DMS 273 (cell line): ENCODE results near the gene INSM1.

ENCODE experiments used
- DNase-seq: peaks from one replicate; lab custom pipeline; 2025; ENCODE audit not compliant: unreplicated experiment; lab: John Stamatoyannopoulos, UW

Gene INSM1

DNA sequence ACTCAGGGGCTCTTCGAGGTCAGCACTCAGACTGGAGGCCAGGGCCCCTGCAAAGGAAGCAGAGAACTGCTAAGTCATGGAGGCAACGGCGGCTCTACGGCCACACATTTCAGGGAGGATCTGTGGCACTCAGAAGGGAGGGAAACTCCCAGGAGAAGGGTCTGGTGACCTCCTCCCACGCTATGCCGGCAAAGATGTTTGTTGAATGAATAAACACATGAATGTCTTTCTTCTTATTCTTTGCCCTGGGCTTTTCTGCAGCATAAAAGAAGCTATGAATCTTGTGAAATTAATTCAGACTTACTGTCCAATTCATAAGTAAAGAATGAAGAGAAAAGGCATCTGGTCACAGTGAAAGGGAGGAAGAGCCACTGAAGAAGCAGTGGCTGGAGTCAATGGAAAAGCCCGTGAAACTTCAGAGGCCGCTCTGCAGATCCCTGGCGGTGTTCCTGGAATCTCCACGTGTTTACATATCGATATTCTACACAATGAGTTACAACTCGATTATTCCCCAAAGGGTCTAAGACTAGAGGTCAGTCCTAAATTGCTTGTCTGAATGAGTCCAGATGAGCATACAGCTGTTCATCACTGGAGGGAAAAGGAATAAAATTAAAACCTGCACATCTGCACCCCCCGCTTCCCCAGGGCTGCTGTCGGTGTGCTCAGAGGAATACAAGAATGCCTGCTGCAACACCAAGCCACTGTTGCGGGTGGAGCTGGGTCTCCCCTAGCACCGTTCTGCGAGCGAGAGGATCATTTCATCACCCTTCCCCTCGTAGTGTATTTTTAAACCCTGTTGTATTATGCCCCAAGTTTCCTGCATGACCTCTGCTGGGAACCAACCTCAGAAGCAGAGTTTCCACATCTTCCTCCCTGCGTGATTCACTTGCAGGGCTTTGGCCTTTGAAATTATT is 25.6 kb downstream of the INSM1 start:
- DNase-seq, result no peak

DNA sequence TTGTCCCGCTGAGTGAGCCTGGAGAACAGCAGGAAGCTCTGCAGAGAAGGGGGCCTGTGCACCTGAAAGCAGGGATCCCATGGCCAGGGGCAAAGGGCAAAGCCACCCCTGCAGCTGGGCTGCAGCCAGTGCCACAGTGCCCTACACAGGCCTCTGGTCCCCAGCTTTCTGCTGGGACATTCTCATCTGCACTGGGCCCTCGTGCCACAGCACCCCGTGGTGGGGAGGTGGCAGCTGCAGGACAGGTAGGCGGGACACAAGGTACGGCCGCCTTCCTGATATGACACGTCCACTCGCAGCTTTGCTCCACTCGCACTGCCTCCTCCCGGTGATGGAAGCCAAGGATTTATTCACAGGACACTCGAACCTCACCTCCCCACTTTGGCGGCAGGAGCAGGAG is 27.2 kb downstream of the INSM1 start:
- no peak for DNase-seq

DNA sequence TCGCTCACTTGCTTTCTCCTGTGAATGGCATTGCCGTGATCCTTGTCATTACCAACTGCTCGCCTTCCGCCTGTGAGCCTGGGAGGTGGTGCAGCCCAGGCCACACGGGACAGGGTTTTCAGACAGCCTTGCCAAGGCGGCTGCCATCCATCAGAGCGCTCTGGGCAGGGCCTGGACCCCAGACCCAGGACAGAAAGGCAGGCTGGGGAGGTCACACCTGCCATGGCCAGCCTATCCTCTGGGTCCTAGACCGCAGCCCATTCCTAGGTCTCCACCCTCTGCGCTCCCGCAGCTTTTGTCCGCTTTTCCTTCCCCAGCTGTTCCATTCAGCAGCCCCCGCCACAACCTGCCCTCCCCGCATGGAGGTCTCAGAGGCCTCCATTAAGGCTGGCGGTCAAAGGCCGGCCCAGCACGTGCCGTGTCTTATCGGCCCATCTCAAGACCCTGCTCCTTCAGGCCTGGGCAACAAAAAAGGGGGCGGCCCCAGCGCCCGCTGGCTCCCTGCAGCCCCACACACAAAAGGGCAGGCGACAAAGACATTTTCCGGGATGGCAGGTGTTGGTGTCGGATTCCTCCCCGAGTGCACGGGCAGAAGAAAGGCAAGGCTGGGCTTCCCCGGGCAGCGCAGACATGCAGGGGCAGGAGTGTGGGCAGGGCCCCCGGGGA is 28.1 kb downstream of the INSM1 start:
- no peak for DNase-seq

DNA sequence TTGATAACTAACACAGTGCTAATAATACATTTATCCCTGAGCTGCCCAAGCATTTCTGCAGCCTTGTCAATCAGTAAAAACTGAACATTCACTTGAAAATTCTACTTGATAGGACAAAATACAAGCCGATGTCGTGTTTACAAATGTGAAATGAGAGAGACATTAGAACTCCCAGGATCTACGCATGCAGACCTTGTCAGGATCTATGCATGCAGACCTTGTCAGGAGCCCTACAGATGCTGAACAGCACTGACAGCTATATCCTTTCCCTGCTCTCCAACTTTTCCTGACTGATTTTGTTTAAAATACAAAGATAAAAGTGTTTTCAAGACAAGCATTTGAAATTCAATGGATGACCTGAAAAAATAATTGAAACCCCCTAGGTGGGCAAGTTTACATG is 28.9 kb downstream of the INSM1 start:
- DNase-seq, result no peak

- no peak for DNase-seq
Measured at GRCh38 chr20:20398123-20398522, 30.2 kb downstream of the INSM1 start.

DNA sequence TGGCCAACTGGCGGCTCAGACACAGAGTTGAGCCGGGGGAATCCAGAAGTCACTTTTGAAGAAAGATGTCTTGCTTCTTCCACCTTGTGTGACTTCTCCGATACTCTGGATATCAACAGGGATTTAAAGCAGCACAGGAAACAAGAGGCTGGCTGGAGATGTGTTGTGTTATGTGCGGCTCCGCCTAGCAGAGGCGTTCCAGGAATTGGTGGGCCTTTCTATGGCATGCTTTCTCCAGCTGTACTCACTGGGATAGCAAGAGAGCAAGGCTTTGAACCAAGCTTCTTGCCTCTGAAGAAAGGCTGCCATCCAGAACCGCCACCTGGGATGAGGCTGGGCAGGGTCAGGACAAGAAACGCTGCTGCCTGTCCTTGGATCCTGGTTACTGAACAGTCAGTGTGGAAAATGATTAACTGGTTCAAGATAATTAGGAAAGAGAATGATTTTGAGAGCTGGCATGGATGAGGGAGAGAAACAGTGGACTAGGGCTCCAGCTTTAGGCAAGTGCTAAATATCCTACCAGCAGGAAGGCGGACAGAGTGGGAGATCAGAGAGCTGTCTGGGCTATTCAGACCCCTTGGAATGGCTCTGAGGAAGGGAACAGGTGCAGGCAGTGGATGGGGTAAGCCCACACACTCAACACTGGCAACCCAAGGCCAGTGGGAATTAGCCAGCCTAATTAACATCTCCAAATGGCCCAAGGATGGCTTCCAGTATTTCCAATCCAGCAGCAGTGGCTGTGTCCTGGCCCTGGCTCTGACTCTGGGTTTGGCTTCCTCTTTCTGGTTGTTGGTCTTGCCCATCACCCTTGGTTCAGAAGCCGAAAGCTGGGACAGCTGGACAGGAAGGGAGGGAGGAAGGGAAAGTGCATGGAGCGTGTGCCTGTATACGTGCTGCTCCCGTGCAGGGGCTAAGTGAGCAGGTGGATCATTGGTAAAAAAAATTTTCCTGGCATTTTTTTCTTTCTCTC is 31.9 kb downstream of the INSM1 start:
- DNase-seq, result no peak

DNA sequence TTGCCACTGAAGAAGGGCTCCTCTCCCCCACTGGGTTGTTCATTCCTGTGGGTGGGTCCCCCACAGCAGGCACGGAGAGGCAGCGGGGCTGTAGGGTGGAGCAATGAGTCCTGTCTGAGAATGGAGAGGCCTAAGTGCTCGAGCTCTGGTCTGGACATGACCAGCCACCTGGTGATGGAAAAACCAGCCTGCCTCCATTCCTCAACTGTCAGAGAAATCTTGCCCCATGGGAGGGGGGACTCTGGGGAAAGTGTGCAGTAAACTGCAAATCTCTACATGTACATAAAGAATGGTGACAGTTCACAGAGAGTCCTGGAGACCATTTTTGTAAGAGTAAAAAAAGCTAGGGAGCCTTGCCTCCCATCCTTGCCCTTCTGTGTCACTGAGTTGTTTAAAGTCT is 34.1 kb downstream of the INSM1 start:
- DNase-seq, result no peak

DNA sequence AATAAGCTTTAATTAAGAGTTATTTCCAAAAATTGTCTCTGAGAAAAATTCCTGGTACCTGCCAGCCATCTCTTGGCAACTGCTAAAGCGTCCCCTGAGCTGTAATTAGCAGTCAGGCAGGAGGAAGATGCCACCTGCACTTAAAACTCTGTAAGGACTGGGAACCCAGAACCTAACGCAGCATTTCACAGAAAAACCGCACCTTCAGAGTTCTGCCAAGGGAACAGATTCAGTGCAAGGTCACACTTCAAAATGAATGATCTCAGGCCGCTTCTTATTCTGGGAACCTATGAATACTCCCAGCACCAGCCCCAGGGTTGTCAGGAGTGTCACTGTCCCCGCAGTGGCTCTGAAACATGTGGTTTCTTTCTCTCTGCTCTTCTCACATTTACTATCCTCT is 36.7 kb downstream of the INSM1 start:
- no peak for DNase-seq

DNA sequence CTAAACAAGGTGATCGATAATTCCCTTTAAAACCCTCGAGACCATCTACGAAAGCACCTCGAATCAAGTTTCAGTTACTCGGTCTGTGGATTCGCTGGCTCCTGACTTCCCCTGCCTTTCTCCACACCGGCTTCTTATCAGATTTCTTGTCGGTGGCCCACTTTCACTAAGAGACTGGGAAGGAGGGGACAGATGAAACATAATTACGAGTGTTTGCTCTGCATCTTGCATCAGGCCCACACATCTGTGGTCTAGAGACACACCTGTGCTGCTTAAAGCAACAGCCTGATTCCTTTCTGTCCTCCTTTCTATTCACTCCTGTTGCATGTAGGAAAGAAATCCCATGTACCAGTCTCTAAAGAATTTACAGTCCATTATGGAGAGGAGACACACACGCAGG is 37.7 kb downstream of the INSM1 start:
- peak; percentile 45 for DNase-seq

GRCh38 chr20:20406306-20406705 is 38.4 kb downstream of the INSM1 start:
- peak; percentile 70 for DNase-seq

DNA sequence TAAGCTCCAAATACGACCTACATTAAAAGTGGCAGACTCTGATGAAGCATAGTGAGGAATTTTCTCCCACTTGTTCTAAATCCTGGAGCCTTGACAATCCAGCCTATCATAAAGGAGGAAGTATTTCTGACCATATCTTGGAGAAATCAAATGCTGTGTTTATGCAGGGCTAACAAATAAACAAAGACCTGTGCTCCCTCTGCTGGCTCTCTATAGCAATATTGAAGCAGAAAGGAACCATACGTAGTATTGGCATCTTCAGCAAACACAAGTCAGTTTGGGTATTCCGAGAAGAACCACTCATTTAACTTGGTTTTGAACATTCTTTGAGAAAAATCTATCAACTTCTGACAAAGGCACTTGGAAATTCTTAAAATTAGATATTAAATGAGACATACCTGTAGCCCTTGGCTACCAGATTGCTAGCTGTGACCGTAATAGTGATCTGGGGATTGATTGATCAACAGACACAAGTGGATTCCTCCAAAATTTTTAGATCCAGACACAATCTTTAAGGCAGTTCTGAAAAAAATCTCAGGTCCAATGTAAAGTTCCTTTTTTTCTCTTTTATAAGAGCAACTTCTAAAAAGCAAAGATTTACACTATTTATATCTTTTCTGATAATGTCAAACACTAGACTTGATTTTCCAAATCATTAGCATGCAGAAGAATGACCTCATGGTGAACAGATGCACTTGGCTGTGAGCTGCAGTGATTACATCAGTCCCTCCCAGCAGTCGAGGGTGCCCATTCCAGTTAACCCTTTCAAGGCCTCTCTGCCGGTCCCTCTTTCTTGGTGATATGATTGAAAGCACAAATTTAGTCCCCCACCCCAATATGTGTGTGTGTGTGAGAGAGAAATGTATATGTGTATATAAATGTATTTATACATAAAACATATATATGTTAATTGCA is 40.2 kb downstream of the INSM1 start:
- peak; percentile 93 for DNase-seq

DNA sequence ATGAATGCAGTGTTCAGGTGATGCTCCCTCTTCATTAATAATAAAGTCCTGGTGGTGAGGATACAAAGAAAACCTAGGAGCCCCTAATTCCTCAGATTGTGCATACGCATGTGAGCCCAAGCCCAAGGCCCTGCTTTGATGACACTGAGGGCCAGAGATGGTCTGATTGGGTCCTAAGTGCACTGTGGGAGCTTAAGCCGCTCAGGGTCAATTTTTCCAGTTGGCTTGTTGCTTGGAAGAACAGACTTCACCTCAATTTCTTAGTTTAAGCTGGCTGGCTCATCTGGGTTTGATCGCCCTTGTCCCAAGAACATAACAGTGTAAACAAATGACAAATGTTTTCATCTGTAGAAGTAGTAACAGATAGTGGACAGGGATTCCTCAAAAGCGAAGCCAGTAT is 41.4 kb downstream of the INSM1 start:
- peak; percentile 56 for DNase-seq

GRCh38 chr20:20410678-20411077 is 42.8 kb downstream of the INSM1 start:
- DNase-seq, result peak; percentile 95

GRCh38 chr20:20411402-20411801 is 43.5 kb downstream of the INSM1 start:
- DNase-seq, result peak; percentile 59

- peak; percentile 75 for DNase-seq
Measured at GRCh38 chr20:20411836-20412235, 43.9 kb downstream of the INSM1 start.

GRCh38 chr20:20412750-20413149 is 44.8 kb downstream of the INSM1 start:
- peak; percentile 86 for DNase-seq

DNA sequence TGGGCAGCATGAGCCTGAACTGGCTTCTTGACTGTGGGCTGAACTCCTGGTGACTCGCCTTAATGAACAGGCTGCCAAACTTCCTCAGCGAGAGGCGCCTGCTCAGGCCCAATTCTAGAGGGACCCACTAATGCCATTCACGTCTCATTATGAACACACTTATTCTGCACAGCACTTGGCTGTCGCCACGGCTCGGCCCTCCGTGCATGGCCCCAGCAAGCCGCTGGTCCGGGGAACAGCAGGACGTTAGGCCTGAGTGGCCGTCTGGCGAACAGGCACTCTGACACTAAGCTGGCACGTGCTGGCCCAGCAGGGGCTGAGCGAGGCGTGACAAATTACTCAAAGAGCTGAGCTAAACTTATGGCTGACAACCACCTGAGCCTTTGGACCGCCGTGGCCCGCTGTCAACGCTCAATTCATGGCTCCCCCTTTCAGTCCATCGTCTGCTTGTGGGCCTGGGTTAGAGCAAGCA is 45.9 kb downstream of the INSM1 start:
- peak; percentile 88 for DNase-seq

DNA sequence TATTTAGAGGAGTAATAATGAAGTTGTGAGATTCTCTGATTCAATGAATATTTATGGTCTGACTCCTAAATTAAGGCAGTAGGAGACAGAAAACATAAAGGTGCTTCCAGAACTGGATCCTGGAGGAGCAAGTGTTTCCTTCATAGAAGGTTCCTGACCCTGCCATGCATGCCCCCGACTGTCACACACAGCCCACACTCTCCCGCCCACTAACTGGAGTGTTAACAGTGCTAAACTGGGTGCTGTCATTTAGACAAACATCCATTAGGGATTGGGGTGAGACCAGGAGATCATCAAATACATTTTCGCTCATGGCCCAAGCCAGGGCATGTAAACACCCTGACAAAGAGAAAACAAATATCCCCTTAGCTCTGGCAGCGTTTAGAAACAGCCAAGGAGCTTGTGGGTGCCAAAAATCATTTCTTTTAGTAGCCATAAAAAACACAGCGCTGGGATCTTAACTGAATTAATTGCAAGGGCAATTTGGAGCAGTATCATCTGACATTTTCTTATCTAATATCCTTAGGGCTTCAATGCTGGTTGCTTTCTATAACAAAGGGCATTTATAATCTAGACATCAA is 46.8 kb downstream of the INSM1 start:
- DNase-seq, result peak; percentile 52

DNA sequence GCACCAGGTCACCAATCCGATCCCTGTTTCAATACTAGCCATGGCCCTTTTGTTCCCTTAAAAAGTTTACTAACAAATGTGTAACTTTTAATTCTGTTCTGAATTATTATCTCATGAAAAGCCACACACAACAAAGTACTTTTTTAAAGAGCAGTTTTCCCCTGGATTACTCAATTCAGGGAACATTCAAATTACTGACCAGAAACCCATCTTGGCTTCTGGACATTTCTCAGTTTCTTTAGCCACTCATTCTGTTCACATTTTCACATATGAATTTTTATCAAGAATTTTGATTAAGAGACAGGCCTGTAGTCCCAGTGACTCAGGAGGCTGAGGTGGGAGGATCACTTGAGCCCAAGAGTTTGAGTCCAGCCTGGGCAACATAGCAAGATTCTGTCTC is 47.4 kb downstream of the INSM1 start:
- DNase-seq, result no peak
